Fibroblast of the aortic adventitia (primary cell): ENCODE results near the gene CBFB. TPM values are rescaled to one million over a fixed set of nuclear protein-coding genes. Genes with fewer than 3 reads are reported as not detected.

ENCODE experiments used
- DNase-seq: peaks from one replicate; pipeline ENCODE4 v3.0.0-alpha.2; 2010; ENCODE audit warnings: low read depth
- H3K4me3 ChIP-seq: 2 replicates; pipeline ENCODE4 v1.5.1; 2011; ENCODE audit warnings: low read depth, mild to moderate bottlenecking, control low read depth, low read length, moderate library complexity
- CTCF ChIP-seq: IDR thresholded peaks from 2 replicates; pipeline ENCODE4 v1.5.1; 2011; ENCODE audit warnings: mild to moderate bottlenecking, low read length, control low read depth, inconsistent platforms; ENCODE audit not compliant: insufficient read depth
- total RNA-seq: library from RNA; depleted of rRNA; stranded (reverse); fragments of >200 nt; gene quantifications from 2 replicates; pipeline ENCODE4 v1.2.3, GENCODE V29; 2012; ENCODE audit warnings: low replicate concordance

The CBFB gene
- total RNA-seq, 1 donor: 74.3 TPM

DNA sequence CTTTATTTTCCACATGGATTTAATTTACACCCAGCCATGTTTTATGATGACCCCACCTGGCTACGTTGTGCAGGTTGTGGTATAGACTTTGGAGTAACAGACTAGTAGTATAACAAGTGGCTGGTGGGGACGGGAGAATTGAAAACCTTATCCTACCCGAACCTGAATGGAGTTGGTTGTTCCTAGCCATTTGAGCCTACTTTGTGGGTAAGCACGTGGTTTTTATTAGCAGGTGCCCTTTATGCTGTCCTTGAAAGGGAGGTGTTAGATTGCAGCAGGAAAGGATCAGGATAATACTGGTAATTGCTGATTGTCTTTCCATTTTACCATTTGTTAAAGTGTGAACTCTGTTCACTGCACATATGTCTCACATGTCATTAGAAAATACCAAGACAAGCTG is 48.9 kb downstream of the CBFB start:
- H3K4me3 ChIP-seq: no peak overlapping the region
- TF ChIP-seq CTCF: no peak
- DNase-seq: no peak

DNA sequence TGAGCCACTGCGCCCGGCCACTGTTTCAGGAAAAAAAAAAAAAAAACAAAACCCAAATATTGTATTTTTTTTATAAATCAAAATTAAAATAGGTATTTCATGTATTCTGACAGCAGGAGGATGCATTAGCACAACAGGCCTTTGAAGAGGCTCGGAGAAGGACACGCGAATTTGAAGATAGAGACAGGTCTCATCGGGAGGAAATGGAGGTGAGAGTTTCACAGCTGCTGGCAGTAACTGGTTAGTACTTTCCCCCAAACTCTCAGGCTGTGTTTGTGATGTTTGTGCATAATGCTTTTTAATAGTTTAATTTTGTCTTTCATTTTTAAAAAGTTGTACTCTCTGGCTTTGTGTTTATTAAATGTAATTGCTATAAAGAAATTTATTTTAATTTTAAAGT is 53.2 kb downstream of the CBFB start:
- no peak for DNase-seq

DNA sequence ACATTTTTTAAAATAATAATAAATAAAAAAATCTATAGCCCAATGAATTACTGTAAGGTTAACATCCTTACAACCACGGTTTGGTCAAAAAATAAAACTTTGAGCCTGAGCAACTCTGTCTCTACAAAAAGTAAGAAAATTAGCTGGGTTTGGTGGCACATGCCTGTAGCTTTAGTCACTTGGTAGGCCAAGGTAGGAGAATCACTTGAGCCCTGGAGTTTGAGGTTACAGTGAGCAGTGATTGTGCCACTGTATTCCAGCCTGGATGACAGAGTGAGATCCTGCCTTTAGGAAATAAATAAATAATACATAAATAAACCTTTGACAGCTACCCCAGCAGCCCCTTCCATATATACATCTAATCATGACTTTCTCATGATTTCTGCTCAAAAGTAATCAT is 53.9 kb downstream of the CBFB start:
- H3K4me3 ChIP-seq: no peak overlapping the region
- no peak for DNase-seq
- no peak for TF ChIP-seq CTCF

More for the DNA sequence above, 53.2 kb downstream of the CBFB start:
- no peak overlapping the region for H3K4me3 ChIP-seq
- TF ChIP-seq CTCF: no peak

GRCh38 chr16:67084345-67085028 is 55.5 kb downstream of the CBFB start:
- no peak overlapping the region for H3K4me3 ChIP-seq
- DNase-seq: no peak
- no peak for TF ChIP-seq CTCF

DNA sequence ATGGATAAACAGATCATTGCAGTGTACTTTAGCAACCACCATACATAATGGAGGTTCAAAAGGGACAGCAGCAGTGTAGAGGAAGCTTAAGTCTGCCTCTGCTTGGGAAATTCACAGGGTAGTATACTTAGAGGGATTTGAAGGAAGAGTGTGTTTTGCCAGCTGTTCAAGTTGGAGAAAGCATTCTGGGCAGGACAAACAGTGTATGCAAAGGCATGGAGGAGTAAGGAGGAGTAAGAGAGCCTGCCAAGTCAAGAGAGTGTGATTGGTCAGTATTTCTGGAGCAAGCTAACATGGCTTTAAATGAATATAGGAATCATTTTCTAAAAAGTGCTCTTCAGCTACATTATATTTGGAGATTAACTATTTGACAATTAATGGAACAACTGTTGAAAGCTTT is 57.9 kb downstream of the CBFB start:
- TF ChIP-seq CTCF: no peak
- peak; percentile 79 for DNase-seq
- H3K4me3 ChIP-seq: no peak overlapping the region

DNA sequence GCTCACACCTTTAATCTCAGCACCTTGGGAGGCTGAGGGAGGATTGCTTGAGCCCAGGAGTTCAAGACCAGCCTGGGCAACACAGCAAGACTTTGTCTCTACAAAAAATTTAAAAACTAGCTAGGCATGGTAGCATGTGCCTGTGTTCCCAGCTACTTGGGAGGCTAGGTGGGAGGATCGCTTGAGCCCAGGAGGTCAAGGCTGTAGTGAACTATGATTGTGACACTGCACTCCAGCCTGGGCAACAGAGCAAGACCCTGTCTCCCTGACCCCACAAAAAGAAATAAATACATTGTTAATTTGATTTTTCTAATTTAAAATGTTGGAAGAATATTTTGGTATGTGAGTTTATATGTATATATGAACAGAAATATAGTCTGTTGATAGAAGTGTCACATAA is 58.3 kb downstream of the CBFB start:
- no peak for TF ChIP-seq CTCF
- DNase-seq: no peak
- no peak overlapping the region for H3K4me3 ChIP-seq

- TF ChIP-seq CTCF: no peak
- DNase-seq: no peak
- no peak overlapping the region for H3K4me3 ChIP-seq
These were observed 58.9 kb downstream of the CBFB start for GRCh38 chr16:67087803-67088202.
